Glomerular visceral epithelial cell (primary cell): ENCODE measurements around the gene UTS2R.
"Not testable (repeated sequence)": the region's sequence is repeated elsewhere in the genome, so short reads cannot be mapped to it uniquely, and the experiment has no call there.

ENCODE experiments used
- DNase-seq: peaks from one replicate; pipeline ENCODE4 v3.0.0-alpha.2; 2016; ENCODE audit errors: extremely low spot score

UTS2R gene

GRCh38 chr17:82354804-82355308 lies 16.7 kb upstream of the UTS2R start:
- DNase-seq, result no peak

- DNase-seq, result peak; percentile 80
Observed at GRCh38 chr17:82355770-82356427, 15.7 kb upstream of the UTS2R start.

- no peak for DNase-seq
Observed at GRCh38 chr17:82356845-82357355, 14.7 kb upstream of the UTS2R start.

- no peak for DNase-seq
Observed at GRCh38 chr17:82357394-82357793, 14.2 kb upstream of the UTS2R start.

GRCh38 chr17:82358465-82359350 lies 12.9 kb upstream of the UTS2R start, which contains the start of gene TEX19:
Gene TEX19 (plus strand): TSS chr17:82359247. CDS start chr17:82362151, 2,904 bp downstream.
- DNase-seq, result no peak

GRCh38 chr17:82359451-82360074 lies 12.0 kb upstream of the UTS2R start:
- not testable (repeated sequence) for DNase-seq

- no peak for DNase-seq
Observed at GRCh38 chr17:82361885-82362633, 9.5 kb upstream of the UTS2R start.

GRCh38 chr17:82365606-82366295 lies 5.8 kb upstream of the UTS2R start:
- DNase-seq, result no peak

GRCh38 chr17:82366749-82367148 lies 4.8 kb upstream of the UTS2R start:
- no peak for DNase-seq

GRCh38 chr17:82367724-82368524 lies 3.6 kb upstream of the UTS2R start:
- no peak for DNase-seq

- no peak for DNase-seq
Observed at GRCh38 chr17:82369211-82369610, 2.4 kb upstream of the UTS2R start.

GRCh38 chr17:82370471-82371332 lies 863 bp upstream of the UTS2R start:
- DNase-seq, result no peak

- no peak for DNase-seq
Observed at GRCh38 chr17:82372249-82373071, 895 bp downstream of the UTS2R start.

GRCh38 chr17:82373072-82373452 lies 1.5 kb downstream of the UTS2R start:
- not testable (repeated sequence) for DNase-seq

- no peak for DNase-seq
Observed at GRCh38 chr17:82373731-82374625, 2.4 kb downstream of the UTS2R start.

GRCh38 chr17:82374626-82375331 lies 3.2 kb downstream of the UTS2R start:
- DNase-seq, result no peak
